ENCODE data around the gene TMEM72.

TMEM72 gene

GRCh38 chr10:44880090-44880715 is 30.9 kb upstream of the TMEM72 start:
- DNase-seq (ENCODE audit: low read depth) = no peak
- TF ChIP-seq, protein P1, sequence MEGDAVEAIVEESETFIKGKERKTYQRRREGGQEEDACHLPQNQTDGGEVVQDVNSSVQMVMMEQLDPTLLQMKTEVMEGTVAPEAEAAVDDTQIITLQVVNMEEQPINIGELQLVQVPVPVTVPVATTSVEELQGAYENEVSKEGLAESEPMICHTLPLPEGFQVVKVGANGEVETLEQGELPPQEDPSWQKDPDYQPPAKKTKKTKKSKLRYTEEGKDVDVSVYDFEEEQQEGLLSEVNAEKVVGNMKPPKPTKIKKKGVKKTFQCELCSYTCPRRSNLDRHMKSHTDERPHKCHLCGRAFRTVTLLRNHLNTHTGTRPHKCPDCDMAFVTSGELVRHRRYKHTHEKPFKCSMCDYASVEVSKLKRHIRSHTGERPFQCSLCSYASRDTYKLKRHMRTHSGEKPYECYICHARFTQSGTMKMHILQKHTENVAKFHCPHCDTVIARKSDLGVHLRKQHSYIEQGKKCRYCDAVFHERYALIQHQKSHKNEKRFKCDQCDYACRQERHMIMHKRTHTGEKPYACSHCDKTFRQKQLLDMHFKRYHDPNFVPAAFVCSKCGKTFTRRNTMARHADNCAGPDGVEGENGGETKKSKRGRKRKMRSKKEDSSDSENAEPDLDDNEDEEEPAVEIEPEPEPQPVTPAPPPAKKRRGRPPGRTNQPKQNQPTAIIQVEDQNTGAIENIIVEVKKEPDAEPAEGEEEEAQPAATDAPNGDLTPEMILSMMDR (IDR thresholded peaks at IDR 0.05; ENCODE audit: insufficient read depth, low read depth, low read length, missing control alignments) = no peak
- no peak overlapping the region for H3K4me3 ChIP-seq (ENCODE audit: low read depth, low read length)

- no peak for DNase-seq (ENCODE audit: low read depth)
- no peak overlapping the region for H3K4me3 ChIP-seq (ENCODE audit: low read depth, low read length)
- TF ChIP-seq, protein P1 (IDR thresholded peaks at IDR 0.05; ENCODE audit: insufficient read depth, low read depth, low read length, missing control alignments) = no peak
Observed at GRCh38 chr10:44881649-44882048, 29.5 kb upstream of the TMEM72 start.

DNA sequence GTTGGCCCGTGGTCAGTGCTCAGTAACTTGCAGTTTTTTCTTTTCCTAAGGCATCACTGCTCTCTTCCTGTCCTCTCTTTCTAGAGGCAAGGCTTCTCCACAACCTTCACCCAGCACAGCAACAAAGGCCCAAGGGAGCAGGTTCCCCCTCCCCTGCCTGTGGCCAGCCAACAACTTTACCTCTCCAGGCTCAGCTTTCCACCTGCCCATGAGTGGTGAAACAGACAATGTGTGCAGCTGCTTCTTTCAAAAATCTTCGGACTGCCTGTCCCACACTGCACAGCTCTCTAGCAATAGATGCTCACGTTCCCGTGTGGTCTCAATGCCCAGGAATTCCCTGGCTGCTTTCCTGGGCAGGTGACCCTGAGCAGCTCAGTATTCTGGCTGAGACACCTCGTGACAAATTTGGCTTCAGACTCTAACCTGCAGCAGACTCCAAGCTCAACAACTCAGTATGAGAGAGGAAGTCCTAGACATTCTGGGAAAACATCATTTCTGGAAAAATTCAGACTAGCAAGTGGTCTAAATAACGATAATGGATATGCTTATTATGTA is 28.9 kb upstream of the TMEM72 start:
- TF ChIP-seq, protein P1 (IDR thresholded peaks at IDR 0.05; ENCODE audit: insufficient read depth, low read depth, low read length, missing control alignments) = no peak
- no peak for DNase-seq (ENCODE audit: low read depth)
- H3K4me3 ChIP-seq (ENCODE audit: low read depth, low read length) = no peak overlapping the region

DNA sequence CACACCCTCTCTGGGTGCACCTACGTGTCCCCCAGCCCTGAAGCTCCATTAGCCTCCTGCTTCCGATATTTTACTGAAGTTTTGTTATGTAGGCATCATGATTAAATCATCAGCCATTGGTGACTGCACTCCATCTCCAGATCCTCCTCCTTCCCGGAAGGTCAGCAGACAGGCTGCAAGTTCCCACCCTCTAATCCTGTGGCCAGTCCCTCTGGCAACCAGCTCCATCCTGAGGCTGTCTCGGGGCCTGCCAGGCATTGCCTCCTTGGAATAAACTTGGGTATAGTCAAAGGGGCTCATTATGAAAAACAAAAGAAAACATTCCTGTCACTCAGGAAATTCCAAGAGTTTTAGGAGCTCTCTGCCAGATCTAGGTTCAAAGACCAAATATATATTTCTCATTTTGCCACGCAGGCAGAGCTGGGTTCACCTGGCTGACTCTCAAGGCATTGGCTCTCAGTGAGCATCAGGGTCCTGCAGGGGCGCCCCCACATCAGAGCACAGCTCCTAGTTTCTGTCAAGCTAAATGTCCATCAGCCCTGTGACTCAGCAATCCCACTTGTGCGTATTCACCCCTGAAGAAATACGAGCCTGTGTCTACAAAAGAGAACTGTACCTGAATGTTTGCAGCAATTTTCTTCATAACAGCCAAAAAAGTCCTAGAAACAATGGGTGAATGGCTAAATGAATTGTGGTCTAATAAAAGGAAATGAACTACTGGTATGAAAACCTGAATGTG is 27.4 kb upstream of the TMEM72 start:
- no peak for DNase-seq (ENCODE audit: low read depth)
- no peak overlapping the region for H3K4me3 ChIP-seq (ENCODE audit: low read depth, low read length)
- TF ChIP-seq, protein P1 (IDR thresholded peaks at IDR 0.05; ENCODE audit: insufficient read depth, low read depth, low read length, missing control alignments) = no peak

- TF ChIP-seq, protein P1 (IDR thresholded peaks at IDR 0.05; ENCODE audit: insufficient read depth, low read depth, low read length, missing control alignments) = no peak
- no peak for DNase-seq (ENCODE audit: low read depth)
- H3K4me3 ChIP-seq (ENCODE audit: low read depth, low read length) = no peak overlapping the region
Observed at GRCh38 chr10:44885710-44886109, 25.4 kb upstream of the TMEM72 start.

DNA sequence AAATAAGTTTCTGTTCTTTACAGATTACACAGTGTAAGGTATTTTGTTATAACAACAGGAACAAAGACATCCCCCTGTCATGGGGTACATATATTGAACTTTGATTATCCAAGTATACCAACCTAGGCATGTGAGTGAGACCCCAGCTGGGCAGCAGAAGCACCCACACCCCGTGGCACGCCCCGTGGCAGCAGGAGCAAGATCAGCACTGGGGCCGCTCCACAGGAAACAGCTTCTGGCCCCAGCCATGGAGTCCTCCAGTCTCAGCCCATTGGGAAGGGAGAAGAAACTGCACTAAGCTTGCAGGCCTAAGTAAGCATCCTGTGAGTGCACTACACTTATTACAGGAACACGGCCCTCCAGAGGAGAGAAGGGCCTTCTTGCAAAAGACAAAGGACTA is 24.2 kb upstream of the TMEM72 start:
- TF ChIP-seq, protein P1 (IDR thresholded peaks at IDR 0.05; ENCODE audit: insufficient read depth, low read depth, low read length, missing control alignments) = no peak
- DNase-seq (ENCODE audit: low read depth) = no peak
- H3K4me3 ChIP-seq (ENCODE audit: low read depth, low read length) = no peak overlapping the region

All from GM12865 (cell line).